Measurements from ENCODE around the gene ST6GAL2. TPM values are rescaled to one million over a fixed set of nuclear protein-coding genes. Genes with fewer than 3 reads are reported as not detected.

The ST6GAL2 gene
- total RNA-seq, 2 donors from 2014 or later = 2.4 to 48.3 TPM

- WGBS = 49% methylated on average over 7 of the region's 7 CpGs
- intact Hi-C loops (cut with DNase I) = no loop called here
These were observed 43.9 kb downstream of the ST6GAL2 start for GRCh38 chr2:106841886-106842645.

GRCh38 chr2:106840818-106841217 is 45.1 kb downstream of the ST6GAL2 start:
- H3K27ac ChIP-seq = no peak overlapping the region
- intact Hi-C loops (cut with DNase I) = no loop called here

More at GRCh38 chr2:106841886-106842645, 43.9 kb downstream of the ST6GAL2 start:
- TF ChIP-seq CTCF (IDR thresholded peaks at IDR 0.05) = no peak
- Histone ChIP-seq H3K27ac (no peak overlapping the region), H3K9me3 (no peaks in the 10 kb centered on the region), H3K36me3 (no peaks in the 10 kb centered on the region), H3K4me1 (replicated peaks) (no peaks in the 10 kb centered on the region), H3K4me3 (no peak overlapping the region), H3K27me3 (replicated peaks; ENCODE audit: insufficient read depth) (no peaks in the 10 kb centered on the region)
- DNase-seq (ENCODE audit: low spot score) = peak; percentile 27

GRCh38 chr2:106839849-106840595 is 45.9 kb downstream of the ST6GAL2 start:
- Histone ChIP-seq H3K27me3 (replicated peaks; ENCODE audit: insufficient read depth) (no peaks in the 10 kb centered on the region), H3K9me3 (no peaks in the 10 kb centered on the region)

More at GRCh38 chr2:106840818-106841217, 45.1 kb downstream of the ST6GAL2 start:
- Histone ChIP-seq H3K36me3 (no peaks in the 10 kb centered on the region), H3K4me3 (no peak overlapping the region), H3K27me3 (replicated peaks; ENCODE audit: insufficient read depth) (no peaks in the 10 kb centered on the region), H3K9me3 (no peaks in the 10 kb centered on the region), H3K4me1 (replicated peaks) (no peaks in the 10 kb centered on the region)
- WGBS = 8% methylated on average over 2 of the region's 2 CpGs
- no peak for DNase-seq (ENCODE audit: low spot score)
- no peak for TF ChIP-seq POLR2A (IDR thresholded peaks at IDR 0.05)
- TF ChIP-seq CTCF (IDR thresholded peaks at IDR 0.05) = no peak
- no peak for TF ChIP-seq POLR2AphosphoS5 (IDR thresholded peaks at IDR 0.05)

GRCh38 chr2:106833256-106833655 is 52.7 kb downstream of the ST6GAL2 start:
- 51% methylated on average over 3 of the region's 3 CpGs for WGBS
- intact Hi-C loops (cut with DNase I) = no loop called here
- H3K4me1 ChIP-seq (replicated peaks) = no peaks in the 10 kb centered on the region
- DNase-seq (ENCODE audit: low spot score) = no peak
- no peak overlapping the region for H3K27ac ChIP-seq
- H3K27me3 ChIP-seq (replicated peaks; ENCODE audit: insufficient read depth) = no peaks in the 10 kb centered on the region
- H3K4me3 ChIP-seq = no peak overlapping the region
- no peaks in the 10 kb centered on the region for H3K36me3 ChIP-seq
- no peak for TF ChIP-seq POLR2A (IDR thresholded peaks at IDR 0.05)
- TF ChIP-seq CTCF (IDR thresholded peaks at IDR 0.05) = no peak
- no peak for TF ChIP-seq POLR2AphosphoS5 (IDR thresholded peaks at IDR 0.05)
- no peaks in the 10 kb centered on the region for H3K9me3 ChIP-seq

More at GRCh38 chr2:106839849-106840595, 45.9 kb downstream of the ST6GAL2 start:
- no peaks in the 10 kb centered on the region for H3K4me1 ChIP-seq (replicated peaks)
- TF ChIP-seq POLR2A (IDR thresholded peaks at IDR 0.05) = no peak
- TF ChIP-seq CTCF (IDR thresholded peaks at IDR 0.05) = no peak
- TF ChIP-seq POLR2AphosphoS5 (IDR thresholded peaks at IDR 0.05) = no peak
- 48% methylated on average over 7 of the region's 7 CpGs for WGBS
- H3K27ac ChIP-seq = no peak overlapping the region
- no peaks in the 10 kb centered on the region for H3K36me3 ChIP-seq
- no peak overlapping the region for H3K4me3 ChIP-seq
- intact Hi-C loops (cut with DNase I) = no loop called here
- DNase-seq (ENCODE audit: low spot score) = peak; percentile 25
